Muscle layer of duodenum (tissue), 2 donors: ENCODE measurements around the gene DIPK2A.

Source experiments
- H3K27ac ChIP-seq: one replicate; pipeline ENCODE4 v1.7.0; 2013; ENCODE audit warnings: mild to moderate bottlenecking, low read length
- H3K27me3 ChIP-seq: one replicate; pipeline ENCODE4 v1.7.0; 2013; ENCODE audit warnings: low read depth, mild to moderate bottlenecking, control low read depth, low read length
- H3K36me3 ChIP-seq, 2 donors: one replicate each; pipeline ENCODE4 v1.7.0; 2013; ENCODE audit warnings: low read length in 2 of 2, control low read depth in 1 of 2, mild to moderate bottlenecking in 1 of 2; ENCODE audit not compliant: insufficient read depth in 2 of 2, control insufficient read depth in 1 of 2
- H3K4me1 ChIP-seq, 2 donors: one replicate each; pipeline ENCODE4 v1.7.0; 2013; ENCODE audit warnings: low read length in 2 of 2, mild to moderate bottlenecking in 2 of 2, control low read depth in 1 of 2, moderate library complexity in 1 of 2; ENCODE audit not compliant: insufficient read depth in 2 of 2, control insufficient read depth in 1 of 2
- H3K4me3 ChIP-seq, 2 donors: one replicate each; pipeline ENCODE4 v1.7.0; 2013; ENCODE audit warnings: low read length in 2 of 2, low read depth in 1 of 2, mild to moderate bottlenecking in 1 of 2
- H3K9me3 ChIP-seq, 2 donors: one replicate each; pipeline ENCODE4 v1.7.0; 2013; ENCODE audit warnings: low read length in 2 of 2, control low read depth in 1 of 2, mild to moderate bottlenecking in 1 of 2; ENCODE audit not compliant: control insufficient read depth in 1 of 2
- donor health status: healthy.

Gene DIPK2A

DNA sequence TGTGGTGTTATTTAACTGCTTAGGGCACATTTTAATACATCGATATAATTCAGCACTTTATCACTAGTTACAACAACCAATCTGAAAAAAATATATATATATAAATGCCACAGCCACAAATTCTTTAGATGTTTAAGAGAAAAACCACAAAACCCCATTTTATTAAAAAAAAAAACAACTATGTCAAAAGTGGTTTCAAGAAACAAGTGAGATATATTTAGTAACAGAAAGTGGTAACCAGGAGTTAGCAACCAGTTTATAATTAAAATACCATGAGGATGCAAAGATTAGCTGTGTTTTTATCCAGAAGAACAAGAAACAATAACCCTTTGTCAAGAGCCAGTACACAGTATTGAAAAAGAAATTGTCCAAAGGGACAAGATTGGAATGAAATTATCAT is 14.8 kb upstream of the DIPK2A start:
- Histone ChIP-seq H3K27me3 (no peaks in the 10 kb centered on the region), H3K9me3 (no peaks in the 10 kb centered on the region), H3K27ac (no peak overlapping the region), H3K4me3 (no peak overlapping the region), H3K4me1 (no peaks in the 10 kb centered on the region), H3K36me3 (no peaks in the 10 kb centered on the region)

DNA sequence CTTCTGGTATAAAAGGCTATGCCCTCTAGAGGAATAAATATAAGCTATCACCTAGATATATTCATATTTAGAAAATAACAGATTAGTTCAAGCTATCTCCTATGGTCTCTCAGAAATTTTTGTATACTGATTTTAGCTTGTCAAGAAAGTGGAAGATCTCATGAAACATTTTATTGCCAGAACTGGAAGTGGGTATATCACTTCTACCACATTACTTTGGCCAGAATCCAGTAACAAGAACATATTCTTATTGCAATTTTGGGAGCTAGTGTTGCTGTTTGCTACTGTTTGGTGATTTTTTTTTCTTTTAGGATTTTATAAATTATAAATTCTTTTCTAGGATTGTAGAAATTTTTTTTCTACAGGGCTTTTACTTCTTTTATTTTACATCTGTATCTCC is 14.2 kb upstream of the DIPK2A start:
- Histone ChIP-seq H3K4me3 (no peak overlapping the region), H3K27ac (no peak overlapping the region), H3K27me3 (no peaks in the 10 kb centered on the region), H3K36me3 (no peaks in the 10 kb centered on the region), H3K9me3 (no peaks in the 10 kb centered on the region), H3K4me1 (no peaks in the 10 kb centered on the region)

DNA sequence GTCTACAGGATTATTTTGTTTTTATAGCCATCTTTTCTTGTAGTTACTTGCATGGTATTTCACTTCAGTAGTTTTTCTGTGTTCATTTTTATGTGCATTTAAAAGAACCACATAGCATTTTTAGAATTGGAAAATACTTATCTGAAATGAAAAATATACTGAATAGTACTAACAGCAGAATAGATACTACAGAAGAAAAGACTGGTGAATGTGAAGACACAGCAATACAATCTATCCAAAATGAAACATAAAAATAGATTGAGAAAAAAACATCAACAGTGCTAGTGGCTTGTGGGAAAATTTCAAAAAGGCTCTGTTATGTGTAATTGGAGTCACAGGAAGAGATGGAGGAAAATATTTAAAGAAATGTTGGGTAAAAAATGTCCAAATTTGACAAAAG is 12.7 kb upstream of the DIPK2A start:
- no peaks in the 10 kb centered on the region for H3K9me3 ChIP-seq
- H3K4me3 ChIP-seq, result no peak overlapping the region
- H3K4me1 ChIP-seq, result no peaks in the 10 kb centered on the region
- no peak overlapping the region for H3K27ac ChIP-seq
- no peaks in the 10 kb centered on the region for H3K27me3 ChIP-seq
- no peaks in the 10 kb centered on the region for H3K36me3 ChIP-seq

DNA sequence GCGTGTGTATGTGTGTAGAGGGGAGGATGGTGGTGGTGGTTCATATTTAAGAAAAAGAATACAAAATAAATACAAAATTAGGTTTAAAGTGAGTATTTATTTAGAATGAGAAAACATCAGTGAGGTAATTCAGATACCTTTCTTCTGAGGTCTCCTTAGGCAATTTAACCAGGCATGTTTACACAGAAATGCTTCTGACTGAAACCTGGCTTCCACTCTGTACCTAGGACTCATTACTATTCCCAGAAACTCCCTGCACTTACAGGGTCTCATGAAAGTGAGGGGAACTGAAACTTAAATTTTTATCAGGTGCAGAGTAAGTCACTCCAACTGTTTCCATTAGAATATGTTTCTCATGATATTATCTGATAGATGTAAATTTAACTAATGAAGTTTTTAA is 10.3 kb upstream of the DIPK2A start:
- Histone ChIP-seq H3K36me3 (no peaks in the 10 kb centered on the region), H3K4me3 (no peak overlapping the region), H3K27me3 (no peaks in the 10 kb centered on the region), H3K27ac (no peak overlapping the region), H3K9me3 (no peaks in the 10 kb centered on the region), H3K4me1 (no peaks in the 10 kb centered on the region)

DNA sequence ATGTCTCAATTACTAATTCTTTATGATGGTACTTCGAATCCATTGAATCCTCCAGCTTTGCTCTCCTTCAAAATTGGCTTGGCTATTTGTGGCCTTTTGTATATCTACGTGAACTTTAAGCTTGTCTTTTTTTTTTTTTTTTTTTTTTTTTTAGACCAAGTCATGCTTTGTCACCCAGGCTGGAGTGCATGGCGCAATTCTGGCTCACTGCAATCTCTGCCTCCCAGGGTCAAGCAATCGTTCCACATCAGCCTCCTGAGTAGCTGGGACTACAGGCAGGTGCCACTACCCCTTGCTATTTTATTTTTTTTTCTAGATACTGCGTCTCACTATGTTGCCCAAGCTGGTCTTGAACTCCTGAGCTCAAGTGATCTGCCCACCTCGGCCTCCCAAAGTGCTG is 7.7 kb upstream of the DIPK2A start:
- H3K4me3 ChIP-seq, result no peak overlapping the region
- H3K36me3 ChIP-seq, result no peaks in the 10 kb centered on the region
- no peak overlapping the region for H3K27ac ChIP-seq
- no peaks in the 10 kb centered on the region for H3K4me1 ChIP-seq
- H3K9me3 ChIP-seq, result no peaks in the 10 kb centered on the region
- H3K27me3 ChIP-seq, result peaks cover 4% of the 10 kb centered on the region

DNA sequence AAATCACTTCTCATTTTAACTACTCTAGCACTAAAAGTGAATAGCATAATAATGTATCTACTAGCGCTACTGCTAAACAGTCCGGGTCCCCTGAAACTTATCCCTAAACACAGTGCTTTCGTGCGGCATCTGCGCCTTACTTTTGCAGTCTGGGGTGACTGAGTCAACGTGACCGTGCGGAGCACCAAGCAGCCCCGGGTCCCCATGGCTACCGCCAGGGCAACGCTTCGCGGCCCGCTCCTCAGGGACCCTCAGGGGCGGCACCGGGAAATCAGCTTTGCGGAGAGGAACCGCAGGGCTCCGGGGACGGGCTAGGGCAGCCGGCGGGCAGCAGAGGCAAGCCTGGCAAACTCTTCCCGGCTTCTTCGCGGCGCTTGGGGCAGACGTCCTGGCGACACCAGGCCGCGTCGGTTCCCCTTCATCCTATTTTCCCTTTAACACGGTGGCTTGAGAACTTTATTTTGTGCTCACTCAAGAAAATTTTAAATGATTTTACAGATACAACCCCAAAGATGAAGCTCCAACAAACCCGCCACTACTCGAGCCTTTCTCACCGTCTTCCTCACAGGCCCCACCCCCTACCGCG is 757 bp upstream of the DIPK2A start:
- Histone ChIP-seq H3K27ac (peak overlapping the region; percentile 95), H3K4me3 (peak overlapping the region; percentile 97 to 100), H3K27me3 (peaks cover 4% of the 10 kb centered on the region), H3K36me3 (no peaks in the 10 kb centered on the region), H3K4me1 (peaks cover 6 to 7% of the 10 kb centered on the region in 2 donors), H3K9me3 (no peaks in the 10 kb centered on the region)

DNA sequence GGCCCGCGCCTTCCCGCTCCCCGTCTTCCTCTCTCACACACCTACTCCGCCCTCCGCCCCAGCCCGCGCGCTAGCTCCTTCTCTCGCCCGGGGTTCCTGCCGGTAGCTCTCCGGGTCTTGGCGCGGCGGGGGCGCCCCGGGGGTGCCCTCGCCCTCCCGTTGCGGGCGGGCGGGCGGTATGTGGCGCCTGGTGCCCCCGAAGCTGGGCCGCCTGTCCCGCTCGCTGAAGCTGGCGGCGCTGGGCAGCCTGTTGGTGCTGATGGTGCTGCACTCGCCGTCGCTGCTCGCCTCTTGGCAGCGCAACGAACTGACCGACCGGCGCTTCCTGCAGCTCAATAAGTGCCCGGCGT is 507 bp downstream of the DIPK2A start:
- no peaks in the 10 kb centered on the region for H3K36me3 ChIP-seq
- peaks cover 6 to 7% of the 10 kb centered on the region in 2 donors for H3K4me1 ChIP-seq
- H3K27me3 ChIP-seq, result peaks cover 3% of the 10 kb centered on the region
- H3K9me3 ChIP-seq, result no peaks in the 10 kb centered on the region
- peak overlapping the region; percentile 95 for H3K27ac ChIP-seq
- H3K4me3 ChIP-seq, result peak overlapping the region; percentile 97 to 100

DNA sequence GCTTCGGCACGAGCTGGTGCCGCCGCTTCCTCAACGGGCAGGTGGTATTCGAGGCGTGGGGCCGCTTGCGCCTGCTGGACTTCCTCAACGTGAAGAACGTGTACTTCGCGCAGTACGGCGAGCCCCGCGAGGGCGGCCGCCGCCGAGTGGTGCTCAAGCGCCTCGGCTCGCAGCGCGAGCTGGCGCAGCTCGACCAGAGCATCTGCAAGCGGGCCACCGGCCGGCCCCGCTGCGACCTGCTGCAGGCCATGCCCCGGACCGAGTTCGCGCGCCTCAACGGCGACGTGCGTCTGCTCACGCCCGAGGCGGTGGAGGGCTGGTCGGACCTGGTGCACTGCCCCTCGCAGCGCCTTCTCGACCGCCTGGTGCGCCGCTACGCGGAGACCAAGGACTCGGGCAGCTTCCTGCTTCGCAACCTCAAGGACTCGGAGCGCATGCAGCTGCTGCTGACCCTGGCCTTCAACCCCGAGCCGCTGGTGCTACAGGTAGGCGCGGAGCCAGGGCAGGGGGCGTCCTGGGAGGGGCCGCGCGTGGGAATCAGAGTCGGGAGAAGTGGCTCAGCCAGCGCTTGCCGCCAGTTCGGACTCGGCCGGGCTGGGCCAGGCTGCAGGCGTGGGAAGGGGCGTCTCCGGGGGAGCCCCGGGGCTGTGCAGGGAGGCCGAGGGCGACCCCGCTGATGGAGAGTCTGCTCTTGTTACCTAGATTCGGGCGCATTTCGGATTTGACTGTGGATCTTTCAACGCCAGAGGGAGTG is 1.1 kb downstream of the DIPK2A start:
- Histone ChIP-seq H3K9me3 (no peaks in the 10 kb centered on the region), H3K4me3 (peak overlapping the region; percentile 97 to 100), H3K27me3 (no peaks in the 10 kb centered on the region), H3K36me3 (no peaks in the 10 kb centered on the region), H3K27ac (peak overlapping the region; percentile 95), H3K4me1 (peaks cover 7% of the 10 kb centered on the region in 2 donors)

DNA sequence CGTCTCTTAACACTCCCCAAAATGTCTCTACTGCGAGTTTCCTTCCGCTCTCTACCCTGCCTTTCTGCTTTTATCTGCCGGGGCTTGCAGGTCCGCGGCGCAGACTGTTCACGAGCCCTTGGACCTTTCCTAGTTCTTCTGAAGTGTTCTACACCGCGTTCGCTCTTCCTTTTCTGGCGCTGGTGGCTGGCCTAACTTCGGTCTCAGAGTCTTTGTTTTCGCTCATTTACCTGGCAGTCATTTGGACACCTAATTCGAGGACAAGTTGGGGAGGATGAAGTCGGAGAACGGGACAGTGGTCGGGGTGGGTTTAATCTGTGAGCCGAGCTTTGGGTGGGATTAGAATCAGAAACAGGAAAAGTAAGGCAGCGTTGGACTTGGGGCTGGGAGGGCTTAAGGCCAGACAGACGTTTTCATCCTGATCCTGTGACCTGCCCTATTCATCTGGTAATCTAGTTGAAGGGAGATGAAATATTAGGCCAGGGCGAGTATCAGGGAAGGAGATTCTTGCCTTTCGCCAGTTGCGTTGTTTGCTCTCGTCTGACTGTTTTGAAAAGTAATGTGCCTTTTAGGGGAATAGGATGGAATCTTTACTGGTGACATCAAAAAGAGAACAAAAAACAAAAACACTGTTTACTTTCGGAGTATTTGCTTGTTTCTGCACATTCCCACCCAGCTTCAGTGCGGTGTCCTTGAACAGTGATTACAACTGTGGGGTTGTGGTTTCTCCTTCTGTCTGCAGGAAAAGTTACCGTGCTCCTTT is 1.8 kb downstream of the DIPK2A start:
- H3K9me3 ChIP-seq, result no peaks in the 10 kb centered on the region
- H3K36me3 ChIP-seq, result no peaks in the 10 kb centered on the region

DNA sequence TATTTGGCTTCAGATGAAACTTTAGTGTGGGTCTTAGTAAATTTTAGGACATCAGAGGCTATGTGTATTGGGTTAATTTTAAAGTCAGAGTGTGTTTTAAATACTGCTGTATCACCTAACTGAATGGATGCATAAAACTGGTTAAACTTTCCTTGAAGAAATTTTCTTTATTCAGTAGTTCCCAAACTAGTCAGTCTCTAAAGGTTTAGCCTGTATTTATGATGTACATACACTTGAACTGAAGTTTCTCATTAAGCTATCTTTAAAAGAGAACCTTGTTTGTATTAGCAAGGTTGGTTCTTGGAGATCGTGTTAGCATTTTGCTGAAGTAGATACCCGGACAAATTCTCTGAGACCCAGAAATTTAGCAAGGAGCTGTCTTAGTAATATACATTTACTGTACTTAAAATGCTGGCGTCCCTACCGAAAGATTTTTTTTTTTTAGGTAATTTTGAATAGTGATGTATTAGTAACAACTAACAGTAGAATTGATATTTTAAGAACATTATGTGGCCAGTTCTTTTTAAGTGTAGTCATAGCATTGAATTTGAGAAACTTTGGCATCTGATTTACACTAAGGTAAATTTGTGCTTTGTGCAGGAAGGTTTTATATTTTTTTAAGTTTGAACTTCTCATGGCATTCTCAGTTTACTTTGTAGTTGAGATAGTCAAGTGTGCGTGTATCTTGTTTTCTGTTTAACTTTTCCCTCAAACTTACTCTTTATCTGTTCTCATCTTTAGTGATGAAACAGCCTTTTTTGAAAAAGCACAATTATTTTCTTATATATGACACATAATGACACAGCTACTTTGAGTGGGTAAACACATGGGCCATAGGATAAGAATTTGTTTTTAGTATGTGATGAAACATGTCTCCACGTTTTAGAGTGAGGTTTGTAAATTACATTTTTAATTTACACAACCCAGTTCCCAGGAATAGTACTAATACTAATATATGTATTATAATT is 2.9 kb downstream of the DIPK2A start:
- Histone ChIP-seq H3K9me3 (no peaks in the 10 kb centered on the region), H3K4me1 (peaks cover 7 to 18% of the 10 kb centered on the region in 2 donors), H3K27me3 (no peaks in the 10 kb centered on the region), H3K27ac (peak overlapping the region; percentile 95), H3K4me3 (peak overlapping the region; percentile 97 to 100), H3K36me3 (no peaks in the 10 kb centered on the region)

More for the DNA sequence above, 1.8 kb downstream of the DIPK2A start:
- Histone ChIP-seq H3K27ac (peak overlapping the region; percentile 95), H3K27me3 (no peaks in the 10 kb centered on the region), H3K4me3 (peak overlapping the region; percentile 97 to 100), H3K4me1 (peaks cover 7 to 13% of the 10 kb centered on the region in 2 donors)
